Ovary (tissue), 3 donors: ENCODE measurements around the gene PYURF.

Experiments
- CTCF ChIP-seq, 3 donors: fragments of 450-650 bp in 2 of 3; fragments of 200-600 bp in 1 of 3; IDR thresholded peaks; one replicate each; pipeline versions ENCODE4 v1.5.1 to v1.8.0; 2016 to 2022; ENCODE audit warnings: antibody characterized with exemption in 3 of 3, mild to moderate bottlenecking in 1 of 3
- POLR2A ChIP-seq: fragments of 450-650 bp; IDR thresholded peaks from one replicate; pipeline ENCODE4 v1.6.1; 2017; ENCODE audit warnings: antibody characterized with exemption, mild to moderate bottlenecking, moderate library complexity
- donor health status: DM: no; HTN: no; CAD: no.

GRCh38 chr4:88478247-88478646 lies 45.3 kb downstream of the PYURF start:
- TF ChIP-seq CTCF (IDR thresholded peaks at IDR 0.05), result no peak
- TF ChIP-seq POLR2A, result no peak
